ENCODE data around the gene DHTKD1.

- TF ChIP-seq POLR2A (IDR thresholded peaks at IDR 0.05) = no peak
- TF ChIP-seq CTCF (IDR thresholded peaks at IDR 0.05) = no peak
These were observed 13.3 kb downstream of the DHTKD1 start for GRCh38 chr10:12081879-12082557.
